Hepatocyte (in vitro differentiated cells): ENCODE data around the gene CCDC81. TPM values are rescaled to one million over a fixed set of nuclear protein-coding genes. Genes with fewer than 3 reads are reported as not detected.

Experiments used
- DNase-seq: peaks from one replicate; pipeline ENCODE4 v3.0.0-alpha.2; 2016; ENCODE audit warnings: low spot score
- H2AFZ ChIP-seq: fragments of 200-600 bp; sonication (generic); 2 replicates; pipeline ENCODE4 v1.6.0; 2016; ENCODE audit warnings: antibody characterized with exemption, mild to moderate bottlenecking
- H3K27ac ChIP-seq: fragments of 200-600 bp; sonication (generic); 2 replicates; pipeline ENCODE4 v1.5.1; 2016; ENCODE audit warnings: mild to moderate bottlenecking
- H3K27me3 ChIP-seq: fragments of 200-600 bp; sonication (generic); 2 replicates; pipeline ENCODE4 v1.6.1; 2016
- H3K36me3 ChIP-seq: fragments of 200-600 bp; sonication (generic); replicated peaks from 2 replicates; pipeline ENCODE4 v1.5.1; 2016; ENCODE audit warnings: low read depth; ENCODE audit not compliant: insufficient read depth
- H3K4me1 ChIP-seq: fragments of 200-600 bp; sonication (generic); 2 replicates; pipeline ENCODE4 v1.5.1; 2016; ENCODE audit warnings: mild to moderate bottlenecking, moderate library complexity; ENCODE audit not compliant: insufficient read depth
- H3K4me2 ChIP-seq: fragments of 200-600 bp; sonication (generic); 2 replicates; pipeline ENCODE4 v1.6.0; 2016
- H3K4me3 ChIP-seq: fragments of 200-600 bp; sonication (generic); 2 replicates; pipeline ENCODE4 v1.5.1; 2016; ENCODE audit warnings: mild to moderate bottlenecking
- H3K79me2 ChIP-seq: fragments of 200-600 bp; sonication (generic); 2 replicates; pipeline ENCODE4 v1.6.0; 2017; ENCODE audit warnings: mild to moderate bottlenecking
- H3K9me2 ChIP-seq: fragments of 200-600 bp; sonication (generic); replicated peaks from 2 replicates; pipeline ENCODE4 v1.6.0; 2017; ENCODE audit warnings: mild to moderate bottlenecking; ENCODE audit not compliant: insufficient read depth
- H3K9me3 ChIP-seq: fragments of 200-600 bp; sonication (generic); 2 replicates; pipeline ENCODE4 v1.5.1; 2016; ENCODE audit warnings: low read depth, mild to moderate bottlenecking
- H4K20me1 ChIP-seq: fragments of 200-600 bp; sonication (generic); 2 replicates; pipeline ENCODE4 v1.6.0; 2016; ENCODE audit warnings: mild to moderate bottlenecking; ENCODE audit not compliant: insufficient read depth, poor library complexity, severe bottlenecking
- EZH2 ChIP-seq: fragments of 200-600 bp; sonication (generic); IDR thresholded peaks from 2 replicates; pipeline ENCODE4 v1.6.1; 2016; ENCODE audit warnings: antibody characterized with exemption, mild to moderate bottlenecking, borderline replicate concordance
- EZH2phosphoT487 ChIP-seq: fragments of 200-600 bp; sonication (generic); IDR thresholded peaks from one replicate; pipeline ENCODE4 v1.6.1; 2018; ENCODE audit warnings: antibody characterized with exemption, mild to moderate bottlenecking, low read depth, moderate library complexity; ENCODE audit not compliant: unreplicated experiment, severe bottlenecking
- WGBS: methylation state at CpG from one replicate; pipeline ENCODE4 v1.1.6; 2016; ENCODE audit warnings: low lambda C conversion rate; ENCODE audit errors: missing lambda C conversion rate; 5-methylcytosine and 5-hydroxymethylcytosine counted together
- polyA plus RNA-seq: library from polyadenylated mRNA; unstranded; fragments of >200 nt; fragmentation: Nextera tagmentation; extraction: Ambion mirVana; gene quantifications from 2 replicates; pipeline ENCODE4 v1.2.1, GENCODE V29; 2016
- total RNA-seq: library from RNA; depleted of rRNA; stranded (reverse); fragments of >200 nt; gene quantifications from 2 replicates; pipeline ENCODE4 v1.2.3, GENCODE V29; 2014
- TF ChIP-seq, protein P1 (sequence below): fragments of 200-600 bp; sonication (generic); IDR thresholded peaks from 2 replicates; pipeline ENCODE4 v1.5.1; 2016; ENCODE audit warnings: antibody characterized with exemption, mild to moderate bottlenecking; ENCODE audit not compliant: poor library complexity

CCDC81 gene
- total RNA-seq (0.33 and 0.40 TPM in 2 replicates), polyA plus RNA-seq (0.16 TPM in 1 of 2 replicates, not detected in the other)

DNA sequence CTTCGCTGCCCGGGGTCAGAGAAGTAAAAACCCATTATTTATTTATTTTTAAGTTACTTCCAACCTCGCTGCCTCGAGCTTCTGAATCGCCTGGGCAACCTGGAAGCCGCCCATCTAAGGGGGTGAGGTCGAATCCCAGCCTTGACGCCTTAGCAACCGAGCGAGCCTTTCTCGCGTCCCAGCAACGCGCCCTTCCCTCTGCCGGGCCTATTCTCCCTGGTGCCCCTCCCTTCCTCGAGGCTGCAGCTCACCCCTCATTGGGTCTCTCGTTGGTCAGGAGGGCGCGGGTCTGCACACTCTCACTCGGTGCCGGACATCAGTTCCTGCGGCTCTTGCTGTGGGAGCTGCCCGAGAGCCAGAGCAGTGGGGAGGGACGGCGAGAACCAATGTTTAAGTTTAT lies at the start of gene CCDC81:
TSS of gene CCDC81 (plus strand) at position 302 of the 400 bp plus-strand sequence. CDS start 277 bp downstream, outside the sequence.
- Histone ChIP-seq H4K20me1 (no peaks in the 10 kb centered on the region), H3K4me2 (peak within 1 kb of the TSS; percentile 76), H3K9me3 (no peaks in the 10 kb centered on the region), H3K36me3 (no peaks in the 10 kb centered on the region), H3K27me3 (no peaks in the 10 kb centered on the region), H3K4me3 (no peak within 1 kb of the TSS), H3K4me1 (no peaks in the 10 kb centered on the region), H2AFZ (peak within 1 kb of the TSS; percentile 8), H3K79me2 (no peaks in the 10 kb centered on the region), H3K9me2 (no peaks in the 10 kb centered on the region), H3K27ac (no peak within 1 kb of the TSS)
- TF ChIP-seq EZH2phosphoT487 (no peak), EZH2 (no peak)
- TF ChIP-seq, protein P1, sequence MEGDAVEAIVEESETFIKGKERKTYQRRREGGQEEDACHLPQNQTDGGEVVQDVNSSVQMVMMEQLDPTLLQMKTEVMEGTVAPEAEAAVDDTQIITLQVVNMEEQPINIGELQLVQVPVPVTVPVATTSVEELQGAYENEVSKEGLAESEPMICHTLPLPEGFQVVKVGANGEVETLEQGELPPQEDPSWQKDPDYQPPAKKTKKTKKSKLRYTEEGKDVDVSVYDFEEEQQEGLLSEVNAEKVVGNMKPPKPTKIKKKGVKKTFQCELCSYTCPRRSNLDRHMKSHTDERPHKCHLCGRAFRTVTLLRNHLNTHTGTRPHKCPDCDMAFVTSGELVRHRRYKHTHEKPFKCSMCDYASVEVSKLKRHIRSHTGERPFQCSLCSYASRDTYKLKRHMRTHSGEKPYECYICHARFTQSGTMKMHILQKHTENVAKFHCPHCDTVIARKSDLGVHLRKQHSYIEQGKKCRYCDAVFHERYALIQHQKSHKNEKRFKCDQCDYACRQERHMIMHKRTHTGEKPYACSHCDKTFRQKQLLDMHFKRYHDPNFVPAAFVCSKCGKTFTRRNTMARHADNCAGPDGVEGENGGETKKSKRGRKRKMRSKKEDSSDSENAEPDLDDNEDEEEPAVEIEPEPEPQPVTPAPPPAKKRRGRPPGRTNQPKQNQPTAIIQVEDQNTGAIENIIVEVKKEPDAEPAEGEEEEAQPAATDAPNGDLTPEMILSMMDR = no peak
- WGBS = 26% methylated on average over 25 of the region's 25 CpGs
- peak; percentile 13 for DNase-seq

DNA sequence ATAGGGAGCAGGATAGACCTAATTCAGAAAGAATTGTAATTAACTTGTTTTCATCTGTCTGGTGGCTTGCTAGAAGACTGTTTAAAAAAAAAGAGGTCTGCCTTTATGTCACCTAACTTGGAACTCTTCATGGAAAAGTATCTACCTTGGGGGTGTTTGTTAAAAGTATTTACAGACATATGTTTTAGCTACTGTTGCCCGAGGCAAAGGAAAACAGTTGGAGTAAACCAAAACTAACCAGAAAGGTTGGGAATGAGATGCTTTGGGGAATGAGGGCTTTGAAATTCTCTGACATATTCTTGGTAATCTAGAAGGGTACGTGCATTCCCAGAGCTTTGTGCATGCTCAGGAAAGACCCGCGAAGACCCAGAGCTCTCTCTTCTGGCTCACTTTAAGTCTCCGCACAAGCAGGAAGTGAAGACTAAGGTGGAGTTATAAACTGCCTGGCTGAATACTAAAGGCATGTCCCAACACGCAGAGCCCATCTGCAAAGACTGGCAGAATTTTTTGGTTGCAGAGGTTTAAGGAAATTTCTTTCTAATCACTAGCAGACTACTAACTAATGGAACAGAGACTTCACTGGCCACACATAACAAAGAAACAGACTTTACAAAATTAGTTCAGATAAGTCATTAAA lies 39.4 kb upstream of the CCDC81 start:
- 93% methylated on average over 6 of the region's 6 CpGs for WGBS
- Histone ChIP-seq H3K27me3 (no peaks in the 10 kb centered on the region), H2AFZ (no peak overlapping the region), H3K4me2 (no peak overlapping the region), H4K20me1 (no peaks in the 10 kb centered on the region), H3K27ac (no peak overlapping the region), H3K4me3 (no peak overlapping the region), H3K79me2 (no peaks in the 10 kb centered on the region), H3K4me1 (no peaks in the 10 kb centered on the region), H3K36me3 (no peaks in the 10 kb centered on the region), H3K9me2 (no peaks in the 10 kb centered on the region), H3K9me3 (no peaks in the 10 kb centered on the region)
- TF ChIP-seq EZH2 = no peak
- TF ChIP-seq EZH2phosphoT487 = no peak
- TF ChIP-seq, protein P1 = no peak
- no peak for DNase-seq

DNA sequence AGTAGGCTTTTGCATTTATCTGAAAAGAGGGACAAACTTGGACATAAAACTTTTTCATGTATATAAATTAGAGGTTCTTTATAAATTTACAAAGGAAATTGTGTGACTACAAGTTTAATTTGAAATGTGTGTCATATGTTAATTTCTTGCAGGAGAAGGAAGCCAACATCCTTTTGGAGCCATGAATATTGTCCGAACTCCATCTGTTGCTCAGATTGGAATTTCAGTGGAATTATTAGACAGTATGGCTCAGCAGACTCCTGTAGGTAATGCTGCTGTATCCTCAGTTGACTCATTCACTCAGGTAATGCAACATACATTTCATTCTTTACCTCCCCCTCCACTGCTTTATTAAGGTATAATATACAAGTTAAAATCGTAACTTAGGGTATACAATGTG lies 37.5 kb upstream of the CCDC81 start:
- TF ChIP-seq, protein P1 = no peak
- TF ChIP-seq EZH2 (no peak), EZH2phosphoT487 (no peak)
- no peaks in the 10 kb centered on the region for H3K36me3 ChIP-seq
- WGBS = 98% methylated on average over 2 of the region's 2 CpGs

More for the DNA sequence above, 37.5 kb upstream of the CCDC81 start:
- no peaks in the 10 kb centered on the region for H3K4me1 ChIP-seq
- no peak overlapping the region for H3K27ac ChIP-seq
- no peak for DNase-seq
- no peaks in the 10 kb centered on the region for H3K9me3 ChIP-seq
- no peaks in the 10 kb centered on the region for H3K27me3 ChIP-seq
- peaks cover 4% of the 10 kb centered on the region for H3K79me2 ChIP-seq
- H3K4me2 ChIP-seq = no peak overlapping the region
- H4K20me1 ChIP-seq = no peaks in the 10 kb centered on the region
- no peak overlapping the region for H2AFZ ChIP-seq
- H3K9me2 ChIP-seq = no peaks in the 10 kb centered on the region
- H3K4me3 ChIP-seq = no peak overlapping the region
